ENCODE measurements around the gene NFATC3. TPM values are rescaled to one million over a fixed set of nuclear protein-coding genes. Genes with fewer than 3 reads are reported as not detected.

The NFATC3 gene
- total and polyA plus RNA-seq, 2 donors (not counting 1 experiment from before 2014, with no cell fraction given) = 33.4 to 115 TPM

DNA sequence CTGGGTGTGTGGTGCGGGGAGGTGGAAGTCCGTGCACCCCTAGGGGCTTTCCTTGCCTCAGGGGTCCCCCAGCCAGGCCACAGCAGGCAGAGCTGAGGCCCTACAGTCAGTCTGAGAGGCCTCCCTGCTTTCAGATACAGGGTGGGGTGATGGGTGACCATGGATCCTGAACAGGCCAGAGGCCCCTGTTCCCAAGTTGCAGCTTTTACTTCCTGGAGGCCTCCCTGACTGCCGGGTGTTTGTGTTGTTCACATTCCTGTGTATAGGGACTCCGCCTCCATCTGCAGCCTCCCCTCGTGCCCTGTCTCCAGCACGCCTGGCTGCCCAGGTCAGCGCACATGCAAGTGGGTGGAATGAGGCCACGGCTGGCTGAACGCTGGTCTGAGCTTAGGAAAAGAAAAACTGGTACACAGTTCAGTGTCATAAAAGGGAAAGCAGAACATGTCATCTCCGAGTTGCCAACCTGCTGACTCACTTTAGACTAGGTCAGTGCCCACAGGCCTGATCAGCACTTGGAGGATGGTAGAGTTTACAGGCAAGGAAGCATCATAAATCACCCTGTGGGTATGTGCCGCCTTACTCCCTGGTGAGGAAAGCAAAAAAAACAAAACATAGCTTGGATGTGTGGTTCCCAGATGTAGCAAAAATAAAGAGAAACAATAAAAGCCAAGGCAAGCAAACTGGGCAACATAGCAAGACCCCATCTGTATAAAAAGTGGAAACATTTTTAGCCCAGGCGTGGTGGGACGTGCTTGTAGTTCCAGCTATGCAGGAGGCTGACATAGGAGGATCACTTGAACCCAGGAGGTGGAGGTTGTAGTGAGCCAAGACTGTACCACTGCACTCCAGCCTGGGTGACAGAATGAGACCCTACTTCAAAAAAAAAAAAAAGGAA lies 173.0 kb downstream of the NFATC3 start:
- ATAC-seq (ENCODE audit: low read depth) (peak; percentile 4), DNase-seq (no peak)
- intact Hi-C loops (cut with micrococcal nuclease) = no loop called here
- Histone ChIP-seq H3K4me3 (ENCODE audit: control extremely low read depth in 1 of 5, extremely low read depth in 1 of 5, insufficient read depth in 1 of 5, low read depth in 2 of 5, low read length in 4 of 5) (no peak overlapping the region), H3K79me2 (ENCODE audit: control insufficient read depth, insufficient read depth, low read length) (peaks cover 34% of the 10 kb centered on the region), H3K36me3 (replicated peaks in 1 of 2; ENCODE audit: control extremely low read depth in 1 of 2, control insufficient read depth in 1 of 2, extremely low read depth in 1 of 2, insufficient read depth in 2 of 2, low read length in 1 of 2) (peaks cover 0 to 31% of the 10 kb centered on the region in 2 experiments), H2AFZ (ENCODE audit: insufficient read depth, low read depth, low read length, poor library complexity, severe bottlenecking) (peak overlapping the region; percentile 55), H4K20me1 (ENCODE audit: control insufficient read depth, insufficient read depth, low read length, poor library complexity, severe bottlenecking) (peaks cover 7% of the 10 kb centered on the region), H3K27ac (ENCODE audit: low read length in 2 of 2) (peak overlapping the region; percentile 50 to 55), H3K9me3 (ENCODE audit: control extremely low read depth in 1 of 3, control insufficient read depth in 2 of 3, insufficient read depth in 1 of 3, low read length in 2 of 3) (no peaks in the 10 kb centered on the region), H3K4me2 (replicated peaks; ENCODE audit: low read depth, low read length, poor library complexity, severe bottlenecking) (peak overlapping the region; percentile 51), H3K27me3 (replicated peaks in 1 of 4; ENCODE audit: control extremely low read depth in 1 of 4, control insufficient read depth in 3 of 4, insufficient read depth in 4 of 4, low read length in 3 of 4) (no peaks in the 10 kb centered on the region), H3K9ac (ENCODE audit: low read length) (no peak overlapping the region), H3K4me1 (ENCODE audit: control insufficient read depth in 2 of 2, insufficient read depth in 2 of 2, low read length in 2 of 2) (peaks cover 20 to 37% of the 10 kb centered on the region in 2 donors)
- POLR2A ChIA-PET = interaction anchor here (1.0 to 1.2 kb wide), 2 partner anchors 32 to 53 kb away, joined by 3 to 4 read pairs; partner anchors contain the start of genes PRMT7 and SLC7A6OS
- Mint-ChIP-seq H3K9me3 (ENCODE audit: insufficient read depth) (no peaks in the 10 kb centered on the region), H3K27me3 (no peaks in the 10 kb centered on the region), H3K4me3 (peak overlapping the region; percentile 41), H3K4me1 (peaks cover 30% of the 10 kb centered on the region), H3K27ac (peak overlapping the region; percentile 90)
- WGBS (ENCODE audit: insufficient coverage) = 29% methylated on average over 11 of the region's 13 CpGs
- TF ChIP-seq, protein P1, sequence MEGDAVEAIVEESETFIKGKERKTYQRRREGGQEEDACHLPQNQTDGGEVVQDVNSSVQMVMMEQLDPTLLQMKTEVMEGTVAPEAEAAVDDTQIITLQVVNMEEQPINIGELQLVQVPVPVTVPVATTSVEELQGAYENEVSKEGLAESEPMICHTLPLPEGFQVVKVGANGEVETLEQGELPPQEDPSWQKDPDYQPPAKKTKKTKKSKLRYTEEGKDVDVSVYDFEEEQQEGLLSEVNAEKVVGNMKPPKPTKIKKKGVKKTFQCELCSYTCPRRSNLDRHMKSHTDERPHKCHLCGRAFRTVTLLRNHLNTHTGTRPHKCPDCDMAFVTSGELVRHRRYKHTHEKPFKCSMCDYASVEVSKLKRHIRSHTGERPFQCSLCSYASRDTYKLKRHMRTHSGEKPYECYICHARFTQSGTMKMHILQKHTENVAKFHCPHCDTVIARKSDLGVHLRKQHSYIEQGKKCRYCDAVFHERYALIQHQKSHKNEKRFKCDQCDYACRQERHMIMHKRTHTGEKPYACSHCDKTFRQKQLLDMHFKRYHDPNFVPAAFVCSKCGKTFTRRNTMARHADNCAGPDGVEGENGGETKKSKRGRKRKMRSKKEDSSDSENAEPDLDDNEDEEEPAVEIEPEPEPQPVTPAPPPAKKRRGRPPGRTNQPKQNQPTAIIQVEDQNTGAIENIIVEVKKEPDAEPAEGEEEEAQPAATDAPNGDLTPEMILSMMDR (IDR thresholded peaks at IDR 0.05) = no peak
- TF ChIP-seq EZH2 (IDR thresholded peaks at IDR 0.05; ENCODE audit: borderline replicate concordance, insufficient read depth, low read depth, low read length, poor library complexity, severe bottlenecking) = no peak
- CTCF ChIA-PET = interaction anchor here (0.6 to 15.1 kb wide), 12 partner anchors 13 to 866 kb away, joined by 3 to 554 read pairs (median 6); partner anchors contain the start of genes ESRP2, PLA2G15, PRMT7 and SLC7A6OS

Data from B cell (primary cell).